ENCODE measurements around the gene PPFIA1.

PPFIA1 gene

GRCh38 chr11:70331901-70332300 is 61.4 kb downstream of the PPFIA1 start:
- ChIA-PET POLR2A (no interaction called here), CTCF (interaction anchor here (0.6 kb wide), 1 partner anchor 16 kb away, joined by 3 read pairs; no protein-coding TSS in a partner anchor)
- DNase-seq (ENCODE audit: extremely low spot score): no peak
- no peak for TF ChIP-seq FOXA1 (IDR thresholded peaks at IDR 0.05)
- TF ChIP-seq NFRKB (IDR thresholded peaks at IDR 0.05): no peak
- TF ChIP-seq FOXK2 (IDR thresholded peaks at IDR 0.05): no peak
- TF ChIP-seq HDGF (IDR thresholded peaks at IDR 0.05; ENCODE audit: borderline replicate concordance): no peak
- no peak for TF ChIP-seq TARDBP (IDR thresholded peaks at IDR 0.05)
- no peak for TF ChIP-seq SP1 (IDR thresholded peaks at IDR 0.05)

GRCh38 chr11:70332567-70332966 is 62.1 kb downstream of the PPFIA1 start:
- CTCF ChIA-PET: no interaction called here
- POLR2A ChIA-PET: no interaction called here
- DNase-seq (ENCODE audit: extremely low spot score): no peak
- no peak for TF ChIP-seq FOXA1 (IDR thresholded peaks at IDR 0.05)
- TF ChIP-seq HDGF (IDR thresholded peaks at IDR 0.05; ENCODE audit: borderline replicate concordance): no peak
- no peak for TF ChIP-seq FOXM1 (IDR thresholded peaks at IDR 0.05; ENCODE audit: borderline replicate concordance)
- TF ChIP-seq TARDBP (IDR thresholded peaks at IDR 0.05): no peak

- DNase-seq (ENCODE audit: extremely low spot score): no peak
- CTCF ChIA-PET: no interaction called here
- POLR2A ChIA-PET: no interaction called here
- no peak for TF ChIP-seq SUZ12 (IDR thresholded peaks at IDR 0.05)
Observed at GRCh38 chr11:70333261-70333660, 62.8 kb downstream of the PPFIA1 start.

- TF ChIP-seq LEF1 (IDR thresholded peaks at IDR 0.05; ENCODE audit: borderline replicate concordance) (no peak), BHLHE40 (IDR thresholded peaks at IDR 0.05; ENCODE audit: borderline replicate concordance) (no peak), FOXA1 (IDR thresholded peaks at IDR 0.05) (no peak), ELF4 (IDR thresholded peaks at IDR 0.05) (no peak), SUZ12 (IDR thresholded peaks at IDR 0.05) (no peak), FOXK2 (IDR thresholded peaks at IDR 0.05) (no peak), ARNT (IDR thresholded peaks at IDR 0.05) (no peak), HDGF (IDR thresholded peaks at IDR 0.05; ENCODE audit: borderline replicate concordance) (no peak), FOXM1 (IDR thresholded peaks at IDR 0.05; ENCODE audit: borderline replicate concordance) (no peak), NFRKB (IDR thresholded peaks at IDR 0.05) (no peak), SP1 (IDR thresholded peaks at IDR 0.05) (no peak), ZNF384 (IDR thresholded peaks at IDR 0.05) (no peak), TARDBP (IDR thresholded peaks at IDR 0.05) (no peak), CTBP1 (IDR thresholded peaks at IDR 0.05; ENCODE audit: borderline replicate concordance) (no peak), L3MBTL2 (conservative IDR thresholded peaks at IDR 0.05) (no peak), PKNOX1 (IDR thresholded peaks at IDR 0.05) (no peak)
- DNase-seq (ENCODE audit: extremely low spot score): no peak
- POLR2A ChIA-PET: no interaction called here
- CTCF ChIA-PET: no interaction called here
Observed at GRCh38 chr11:70334351-70334995, 64.0 kb downstream of the PPFIA1 start.

- TF ChIP-seq CTBP1 (IDR thresholded peaks at IDR 0.05; ENCODE audit: borderline replicate concordance) (no peak), NFRKB (IDR thresholded peaks at IDR 0.05) (no peak), SP1 (IDR thresholded peaks at IDR 0.05) (no peak), TARDBP (IDR thresholded peaks at IDR 0.05) (no peak), PKNOX1 (IDR thresholded peaks at IDR 0.05) (no peak), BHLHE40 (IDR thresholded peaks at IDR 0.05; ENCODE audit: borderline replicate concordance) (no peak), SUZ12 (IDR thresholded peaks at IDR 0.05) (no peak)
- ChIA-PET CTCF (no interaction called here), POLR2A (no interaction called here)
- DNase-seq (ENCODE audit: extremely low spot score): no peak
Observed at GRCh38 chr11:70335511-70335910, 65.0 kb downstream of the PPFIA1 start.

GRCh38 chr11:70338594-70338993 is 68.1 kb downstream of the PPFIA1 start:
- ChIA-PET CTCF (no interaction called here), POLR2A (no interaction called here)
- DNase-seq (ENCODE audit: extremely low spot score): no peak
- TF ChIP-seq ARNT (IDR thresholded peaks at IDR 0.05) (no peak), TARDBP (IDR thresholded peaks at IDR 0.05) (no peak), LEF1 (IDR thresholded peaks at IDR 0.05; ENCODE audit: borderline replicate concordance) (no peak), FOXM1 (IDR thresholded peaks at IDR 0.05; ENCODE audit: borderline replicate concordance) (no peak), HDGF (IDR thresholded peaks at IDR 0.05; ENCODE audit: borderline replicate concordance) (no peak)

- no peak for TF ChIP-seq CTBP1 (IDR thresholded peaks at IDR 0.05; ENCODE audit: borderline replicate concordance)
- no peak for TF ChIP-seq SP1 (IDR thresholded peaks at IDR 0.05)
- TF ChIP-seq ELF4 (IDR thresholded peaks at IDR 0.05): no peak
- no peak for TF ChIP-seq PKNOX1 (IDR thresholded peaks at IDR 0.05)
- no peak for TF ChIP-seq SUZ12 (IDR thresholded peaks at IDR 0.05)
- TF ChIP-seq BHLHE40 (IDR thresholded peaks at IDR 0.05; ENCODE audit: borderline replicate concordance): no peak
- no peak for TF ChIP-seq FOXA1 (IDR thresholded peaks at IDR 0.05)
- TF ChIP-seq TARDBP (IDR thresholded peaks at IDR 0.05): no peak
- TF ChIP-seq FOXK2 (IDR thresholded peaks at IDR 0.05): no peak
- TF ChIP-seq ARNT (IDR thresholded peaks at IDR 0.05): no peak
- TF ChIP-seq LEF1 (IDR thresholded peaks at IDR 0.05; ENCODE audit: borderline replicate concordance): no peak
- TF ChIP-seq ZNF384 (IDR thresholded peaks at IDR 0.05): no peak
- TF ChIP-seq FOXM1 (IDR thresholded peaks at IDR 0.05; ENCODE audit: borderline replicate concordance): no peak
- ChIA-PET CTCF (no interaction called here), POLR2A (no interaction called here)
- no peak for DNase-seq (ENCODE audit: extremely low spot score)
Observed at GRCh38 chr11:70339066-70339465, 68.6 kb downstream of the PPFIA1 start.

All from HEK293T (cell line).